ENCODE measurements around the gene CPXM2.

GRCh38 chr10:123795846-123796590 is 95.6 kb downstream of the CPXM2 start:
- TF ChIP-seq CTCF (IDR thresholded peaks at IDR 0.05) (no peak), EZH2 (IDR thresholded peaks at IDR 0.05; ENCODE audit: borderline replicate concordance, insufficient read depth, low read depth, low read length, poor library complexity, severe bottlenecking) (no peak)
